IPS-NIHi7 (cell line): Measurements from ENCODE around the gene GNG5.
"Not testable (repeated sequence)": the region's sequence is repeated elsewhere in the genome, so short reads cannot be mapped to it uniquely, and the experiment has no call there.

Experiments used
- DNase-seq: peaks from one replicate; pipeline ENCODE4 v3.0.0; 2012; ENCODE audit warnings: mixed read lengths; ENCODE audit errors: extremely low spot score

The GNG5 gene

GRCh38 chr1:84488107-84488506 lies 18.3 kb downstream of the GNG5 start:
- no peak for DNase-seq

GRCh38 chr1:84481317-84481716 lies 25.1 kb downstream of the GNG5 start:
- DNase-seq, result no peak

- DNase-seq, result no peak
Observed at GRCh38 chr1:84480650-84481049, 25.7 kb downstream of the GNG5 start.

GRCh38 chr1:84479998-84480397 lies 26.4 kb downstream of the GNG5 start:
- no peak for DNase-seq

GRCh38 chr1:84478876-84479868 lies 27.2 kb downstream of the GNG5 start, which contains the start of gene RPF1:
Gene RPF1, plus strand, starts transcription at chr1:84479266. Its CDS starts 16 bp downstream, at chr1:84479282.
- DNase-seq, result peak; percentile 81

GRCh38 chr1:84476225-84476624 lies 30.2 kb downstream of the GNG5 start:
- no peak for DNase-seq

GRCh38 chr1:84467298-84467697 lies 39.1 kb downstream of the GNG5 start:
- no peak for DNase-seq

GRCh38 chr1:84462118-84462517 lies 44.3 kb downstream of the GNG5 start:
- no peak for DNase-seq

GRCh38 chr1:84452436-84452835 lies 53.9 kb downstream of the GNG5 start:
- DNase-seq, result no peak

- no peak for DNase-seq
Observed at GRCh38 chr1:84450910-84451309, 55.5 kb downstream of the GNG5 start.

GRCh38 chr1:84448704-84449103 lies 57.7 kb downstream of the GNG5 start:
- not testable (repeated sequence) for DNase-seq
